Body of pancreas (tissue), 4 donors: Measurements from ENCODE around the gene GAPT.

ENCODE experiments used
- CTCF ChIP-seq, 7 experiments: fragments of 450-650 bp in 4 of 7; fragments of 200-600 bp in 3 of 7; sonication (generic) in 3 of 7; IDR thresholded peaks; one replicate each; pipeline ENCODE4 v1.5.1; 2016 to 2019; ENCODE audit warnings: antibody characterized with exemption in 7 of 7
- POLR2A ChIP-seq, 3 donors: fragments of 450-650 bp; IDR thresholded peaks; one replicate each; pipeline ENCODE4 v1.6.1; 2016; ENCODE audit warnings: antibody characterized with exemption in 3 of 3, mild to moderate bottlenecking in 2 of 3

GRCh38 chr5:58456486-58456885 is 34.7 kb upstream of the GAPT start:
- TF ChIP-seq CTCF (IDR thresholded peaks at IDR 0.05), result no peak
- TF ChIP-seq POLR2A (IDR thresholded peaks at IDR 0.05), result no peak
